HPDE6-E6E7 (cell line): Measurements from ENCODE around the gene MKLN1.

Experiments
- DNase-seq: peaks from one replicate; pipeline ENCODE4 v3.0.0; 2011; ENCODE audit warnings: missing footprints; ENCODE audit errors: extremely low spot score

Gene MKLN1

GRCh38 chr7:131546126-131546525 lies 218.4 kb downstream of the MKLN1 start:
- DNase-seq = peak; percentile 88
